HL-60/S4 treated with phorbol 12-myristate 13-acetate at 8.2 ng/mL for 4 days and 3 days (cell line): ENCODE results near the gene APC2.
"Not testable (repeated sequence)": the region's sequence is repeated elsewhere in the genome, so short reads cannot be mapped to it uniquely, and the experiment has no call there.

ENCODE experiments used
- in situ Hi-C: fragments of 300-500 bp; cut with MboI; formaldehyde crosslinking; loops from 2 replicates; pipeline ENCODE4 v1.15.0; 2022; ENCODE audit warnings: low sequenced_read_pairs

Gene APC2

DNA sequence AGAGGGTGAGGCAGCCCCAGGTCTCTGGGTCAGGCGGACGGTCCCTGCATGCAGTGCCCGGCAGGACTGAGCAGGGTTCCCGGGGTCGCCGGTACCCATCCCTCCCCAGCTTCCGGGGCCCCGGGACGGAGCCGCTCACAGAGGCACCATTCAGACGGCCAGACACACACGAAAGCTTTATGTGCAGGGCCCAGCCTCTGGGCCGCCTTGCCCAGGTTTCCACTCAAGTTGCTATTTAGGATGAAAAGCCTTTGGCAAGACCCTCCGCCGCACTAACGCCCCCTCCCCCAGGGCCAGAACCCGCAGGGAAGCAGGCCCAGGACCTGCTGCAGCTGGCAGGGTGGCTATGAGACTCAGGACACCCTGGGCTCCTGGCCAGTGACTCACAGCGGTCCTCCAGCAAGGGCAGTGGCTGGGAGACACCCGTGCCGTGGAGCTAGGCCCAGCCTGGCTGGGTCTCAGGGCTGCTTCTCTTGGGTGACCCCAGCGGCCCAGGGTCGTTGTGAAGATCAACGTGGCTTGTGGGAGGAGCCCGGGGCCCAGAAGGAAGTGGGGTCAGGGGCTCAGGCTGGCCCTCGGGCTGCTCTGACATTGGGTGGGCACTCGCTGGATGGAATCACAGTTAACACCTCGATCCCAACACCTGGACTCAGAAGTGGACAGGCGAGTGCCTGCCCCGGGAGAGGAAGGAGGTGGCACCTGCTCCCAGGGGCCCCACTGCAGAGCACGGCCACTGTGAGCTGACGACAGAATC, 24.3 kb downstream of the APC2 start:
- in situ Hi-C loops: no loop called here

DNA sequence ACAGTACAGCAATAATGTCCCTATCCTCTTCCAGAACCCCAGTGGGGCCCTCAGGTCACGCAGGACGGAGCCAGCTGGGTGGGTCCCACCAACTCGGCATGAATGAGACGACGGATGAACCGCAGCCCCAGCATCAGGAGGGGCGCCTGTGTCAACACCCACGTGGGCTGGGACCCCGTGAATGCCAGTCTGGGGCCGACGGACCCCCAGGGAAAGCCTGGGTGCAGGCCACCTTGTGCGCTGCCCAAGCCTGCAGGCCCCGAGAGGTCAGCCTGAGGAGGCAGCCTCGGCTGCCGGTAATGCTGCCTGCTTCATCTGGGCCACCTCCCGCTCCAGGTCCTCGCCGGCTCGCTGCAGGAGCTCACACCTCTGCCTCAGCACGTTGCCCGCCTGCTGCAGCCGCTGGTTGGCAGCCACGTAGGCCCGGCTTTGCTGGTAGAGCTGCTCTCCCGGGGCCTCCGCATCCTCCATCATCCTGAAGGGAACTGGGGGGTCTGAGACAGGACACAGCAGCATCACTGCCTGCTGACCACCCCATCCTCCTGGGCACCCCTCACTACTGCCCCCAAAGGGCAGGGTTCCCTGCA, 24.9 kb downstream of the APC2 start:
- in situ Hi-C loops: no loop called here

DNA sequence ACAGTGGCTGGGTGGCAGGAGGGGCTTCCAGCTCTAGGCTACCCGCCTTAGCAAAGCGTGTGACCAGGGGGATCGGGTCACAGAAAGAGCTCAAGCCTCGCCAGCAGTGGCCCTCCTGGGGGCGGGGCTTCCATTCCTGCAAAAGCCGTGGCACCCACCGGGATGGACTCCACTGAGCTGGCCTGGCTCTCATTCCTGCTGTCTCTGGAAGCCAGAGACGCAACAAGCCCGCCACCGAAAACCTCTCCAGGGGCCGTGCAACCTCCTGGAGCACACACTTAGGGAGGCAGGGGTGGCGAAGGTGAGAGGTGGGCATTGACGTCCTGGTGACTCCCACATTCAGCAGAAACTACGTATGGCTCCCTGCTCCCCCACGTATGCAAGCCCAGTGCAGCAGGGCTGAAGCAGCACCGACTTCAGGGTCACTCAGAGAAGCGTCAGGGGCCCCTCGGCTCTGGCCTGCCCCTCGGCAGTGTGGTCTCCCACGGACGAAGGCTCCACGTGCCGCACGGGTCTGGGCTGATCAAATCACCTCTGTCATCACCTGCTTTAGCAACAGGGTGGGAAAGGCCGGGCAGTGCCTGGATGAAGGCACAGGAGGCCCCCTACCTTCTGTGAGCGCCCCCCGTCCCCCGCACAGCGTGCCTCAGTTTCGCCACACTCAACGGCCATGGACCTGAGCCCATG, 26.0 kb downstream of the APC2 start:
- in situ Hi-C loops: no loop called here

DNA sequence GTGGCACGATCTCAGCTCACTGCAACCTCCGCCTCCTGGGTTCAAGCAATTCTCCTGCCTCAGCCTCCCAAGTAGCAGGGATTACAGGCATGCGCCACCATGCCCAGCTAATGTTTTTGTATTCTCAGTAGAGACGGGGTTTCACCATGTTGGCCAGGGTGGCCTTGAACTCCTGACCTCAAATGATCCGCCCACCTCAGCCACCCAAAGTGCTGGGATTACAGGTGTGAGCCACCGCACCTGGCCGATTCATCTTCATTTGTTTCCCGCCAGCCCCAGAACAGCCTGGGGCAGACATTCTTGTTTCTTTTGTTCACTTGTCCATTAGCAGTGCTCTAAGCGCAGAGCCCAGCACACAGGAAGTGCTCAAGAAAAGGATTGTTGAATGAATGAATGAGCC, 27.1 kb downstream of the APC2 start:
- in situ Hi-C loops: not testable (repeated sequence)

DNA sequence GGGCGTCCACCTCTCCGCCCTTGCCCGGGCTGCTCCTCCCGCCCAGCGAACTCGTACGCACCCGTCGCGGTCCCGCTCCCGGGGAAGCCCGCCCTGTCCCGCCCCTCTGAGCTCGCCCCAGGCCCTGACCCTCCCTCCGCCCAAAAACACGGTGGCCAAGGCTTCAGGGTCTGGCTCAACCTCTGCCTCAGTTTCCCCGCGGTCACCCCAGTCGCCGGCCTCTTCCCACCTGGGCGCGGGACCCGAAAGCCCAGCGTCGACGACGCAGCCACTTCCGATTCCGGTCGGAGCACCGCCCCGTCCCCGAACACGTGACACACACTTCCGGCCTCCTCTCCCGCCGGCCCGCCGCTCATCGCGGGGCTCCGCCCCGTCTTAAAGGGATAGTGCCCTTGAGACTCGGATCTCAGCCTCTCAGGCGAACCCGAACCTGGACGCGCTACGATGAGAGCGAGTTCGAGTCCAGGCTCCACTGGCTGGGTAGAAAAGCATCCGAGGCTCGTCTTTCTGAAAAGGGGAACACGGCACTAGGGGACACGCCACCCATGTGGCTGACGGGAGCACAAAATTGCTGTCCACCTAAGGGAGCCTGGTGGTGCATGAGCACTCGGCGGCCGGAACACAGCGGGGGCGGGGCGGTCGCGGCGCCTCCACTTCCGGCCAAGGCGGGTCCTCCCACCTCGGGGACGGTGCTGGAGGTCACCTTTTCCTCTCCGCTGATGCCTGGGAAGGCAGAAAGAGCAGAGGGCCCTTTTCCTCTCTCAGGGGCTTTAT, 29.2 kb downstream of the APC2 start, which contains the start of gene C19orf25:
C19orf25 (minus strand) TSS at position 282 of the 774 bp plus-strand sequence. CDS start 312 bp downstream, outside the sequence.
- in situ Hi-C loops: no loop called here

DNA sequence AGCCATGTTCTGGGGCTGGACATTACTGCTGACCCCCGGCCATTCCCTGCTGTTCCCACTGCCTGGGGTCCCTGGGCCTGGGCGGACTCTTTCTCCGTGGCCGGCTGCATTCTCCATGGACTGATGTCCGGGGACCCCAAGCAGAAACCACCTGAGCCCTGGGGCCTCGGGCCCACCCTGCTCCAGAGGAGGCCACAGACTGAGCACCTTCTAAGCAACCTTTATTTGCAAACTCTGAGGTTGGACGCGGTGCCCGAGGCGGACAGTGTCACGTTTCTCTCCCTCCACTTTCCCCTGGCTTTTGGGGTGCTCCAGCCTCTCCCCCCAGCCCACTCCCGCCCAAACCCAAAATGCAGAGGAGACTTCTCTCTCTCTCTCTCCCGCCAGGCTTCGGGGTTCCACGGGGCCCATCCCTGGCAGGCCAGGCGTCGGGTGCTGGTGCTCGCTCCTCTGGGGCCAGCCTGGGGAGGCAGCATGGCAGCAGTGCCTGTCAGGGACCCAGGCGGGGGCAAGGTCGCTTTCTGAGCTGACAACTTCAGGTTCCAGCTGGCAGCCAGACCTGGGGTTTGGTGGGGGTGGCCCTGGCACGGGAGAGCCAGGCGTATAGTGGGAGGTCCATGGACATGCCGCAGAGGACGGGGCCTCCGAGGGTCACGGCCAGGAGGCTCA, 31.4 kb downstream of the APC2 start:
- in situ Hi-C loops: no loop called here

DNA sequence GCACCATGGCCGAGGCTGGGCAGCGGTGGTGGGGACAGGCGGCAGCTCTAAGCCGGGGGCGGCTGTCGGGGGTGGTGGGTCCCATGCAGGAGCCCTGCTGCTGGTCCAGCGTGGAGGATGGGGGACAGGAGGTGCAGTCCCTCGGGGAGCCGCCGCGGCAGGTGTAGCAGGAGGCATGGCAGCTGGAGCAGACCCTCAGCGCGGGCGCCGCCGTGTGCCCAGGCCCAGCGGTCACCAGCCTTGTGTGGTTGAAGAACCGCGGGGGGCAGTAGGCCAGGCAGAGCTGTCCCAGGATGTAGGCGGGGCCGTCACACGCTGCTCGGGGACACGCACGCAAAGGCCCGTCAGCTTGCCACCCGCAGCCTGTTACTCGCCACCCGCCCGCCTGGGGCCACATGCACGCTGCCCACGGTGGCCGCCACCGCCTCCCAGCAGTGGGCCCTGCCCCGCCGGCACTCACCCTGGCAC, 32.0 kb downstream of the APC2 start:
- in situ Hi-C loops: no loop called here

DNA sequence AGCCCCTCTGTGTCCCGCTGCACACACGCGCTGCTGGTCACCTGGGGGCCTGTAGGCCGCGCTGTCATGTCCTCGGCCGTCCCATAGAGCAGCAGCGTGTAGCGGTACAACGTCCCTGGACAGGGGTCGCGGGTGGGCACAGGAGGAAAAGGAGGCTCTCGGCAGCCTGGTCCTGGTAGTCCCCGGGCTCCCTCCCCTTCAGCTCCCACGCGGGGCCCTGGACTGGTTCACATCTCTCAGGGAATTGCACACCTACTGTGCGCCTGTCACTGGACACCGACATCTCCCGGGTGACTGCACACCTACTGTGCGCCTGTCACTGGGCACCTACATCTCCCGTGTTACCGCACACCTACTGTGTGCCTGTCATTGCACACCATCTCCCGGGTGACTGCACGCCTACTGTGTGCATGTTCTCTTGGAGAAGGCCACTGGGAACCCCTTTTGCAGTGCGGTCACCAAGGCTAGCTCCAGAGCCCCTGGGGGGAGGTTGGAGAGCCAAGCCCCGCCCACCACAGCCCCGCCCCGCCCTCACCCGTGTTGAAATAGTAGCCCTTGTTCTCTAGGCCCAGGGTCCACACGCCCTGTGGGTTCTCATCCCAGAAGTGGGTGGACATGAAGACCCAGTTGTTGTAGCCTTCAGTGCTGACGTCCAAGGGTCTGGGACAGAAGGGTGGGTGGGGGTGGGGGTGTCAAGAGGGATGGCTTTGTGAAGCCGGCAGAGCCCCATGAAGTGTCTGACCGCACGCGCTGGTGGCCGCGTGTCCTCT, 32.6 kb downstream of the APC2 start:
- in situ Hi-C loops: no loop called here

DNA sequence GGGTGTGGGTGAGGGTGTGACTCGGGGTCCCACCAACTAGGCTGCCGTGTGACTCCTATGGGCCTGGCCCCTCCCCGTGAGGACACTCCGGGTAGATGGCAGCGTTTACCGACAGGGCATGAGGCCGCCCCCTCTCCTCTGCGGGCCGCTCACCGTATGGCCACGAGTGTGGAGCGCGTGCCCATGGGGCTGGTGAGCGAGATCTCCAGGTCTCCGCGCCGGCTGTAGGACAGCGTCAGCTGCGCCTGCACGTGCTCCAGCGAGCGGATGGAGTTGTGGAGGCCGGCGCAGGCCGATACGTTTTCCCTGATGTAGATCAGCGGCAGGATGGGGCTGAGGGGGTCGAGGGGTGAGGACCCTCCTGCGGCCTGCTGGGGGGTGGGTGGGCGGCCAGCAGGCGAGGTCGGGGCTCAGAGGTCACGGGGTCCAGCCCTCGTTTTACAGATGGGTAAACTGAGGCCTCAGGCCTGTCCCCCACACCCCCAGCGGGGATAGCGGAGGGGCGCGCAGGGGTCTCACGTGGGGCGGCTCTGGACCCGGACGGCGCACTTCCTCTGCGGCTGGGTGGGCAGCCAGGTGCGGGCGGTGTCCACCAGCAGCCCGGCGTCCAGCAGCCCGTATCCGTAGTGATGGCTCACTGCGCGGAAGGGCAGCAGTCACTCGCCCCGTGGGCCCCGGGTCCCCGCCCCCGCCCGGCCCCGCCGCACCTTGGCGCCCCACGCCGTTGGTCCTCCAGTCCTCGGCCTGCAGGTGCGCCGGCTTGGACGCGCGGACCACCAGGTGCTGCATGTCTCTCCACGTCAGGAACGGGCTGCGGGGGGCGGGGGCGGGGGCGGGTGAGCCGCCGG, 33.4 kb downstream of the APC2 start:
- in situ Hi-C loops: no loop called here

DNA sequence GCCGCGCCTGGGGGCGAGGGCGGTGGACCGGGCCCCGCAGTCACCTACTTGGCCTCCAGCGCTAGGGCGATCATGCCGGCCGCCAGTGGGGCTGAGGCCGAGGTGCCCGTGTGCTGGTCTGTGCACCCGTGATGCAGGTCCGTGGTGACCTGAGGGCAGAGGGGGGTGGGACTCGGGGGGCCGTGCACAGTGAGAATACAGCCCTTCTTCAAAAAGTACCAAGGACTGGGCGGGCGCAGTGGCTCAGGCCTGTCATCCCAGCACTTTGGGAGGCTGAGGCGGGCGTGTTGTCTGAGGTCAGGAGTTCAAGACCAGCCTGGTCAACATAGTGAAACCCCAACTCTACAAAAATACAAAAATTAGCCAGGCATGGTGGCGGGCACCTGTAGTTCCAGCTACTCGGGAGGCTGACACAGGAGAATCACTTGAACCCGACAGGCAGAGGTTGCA, 34.1 kb downstream of the APC2 start:
- in situ Hi-C loops: no loop called here

DNA sequence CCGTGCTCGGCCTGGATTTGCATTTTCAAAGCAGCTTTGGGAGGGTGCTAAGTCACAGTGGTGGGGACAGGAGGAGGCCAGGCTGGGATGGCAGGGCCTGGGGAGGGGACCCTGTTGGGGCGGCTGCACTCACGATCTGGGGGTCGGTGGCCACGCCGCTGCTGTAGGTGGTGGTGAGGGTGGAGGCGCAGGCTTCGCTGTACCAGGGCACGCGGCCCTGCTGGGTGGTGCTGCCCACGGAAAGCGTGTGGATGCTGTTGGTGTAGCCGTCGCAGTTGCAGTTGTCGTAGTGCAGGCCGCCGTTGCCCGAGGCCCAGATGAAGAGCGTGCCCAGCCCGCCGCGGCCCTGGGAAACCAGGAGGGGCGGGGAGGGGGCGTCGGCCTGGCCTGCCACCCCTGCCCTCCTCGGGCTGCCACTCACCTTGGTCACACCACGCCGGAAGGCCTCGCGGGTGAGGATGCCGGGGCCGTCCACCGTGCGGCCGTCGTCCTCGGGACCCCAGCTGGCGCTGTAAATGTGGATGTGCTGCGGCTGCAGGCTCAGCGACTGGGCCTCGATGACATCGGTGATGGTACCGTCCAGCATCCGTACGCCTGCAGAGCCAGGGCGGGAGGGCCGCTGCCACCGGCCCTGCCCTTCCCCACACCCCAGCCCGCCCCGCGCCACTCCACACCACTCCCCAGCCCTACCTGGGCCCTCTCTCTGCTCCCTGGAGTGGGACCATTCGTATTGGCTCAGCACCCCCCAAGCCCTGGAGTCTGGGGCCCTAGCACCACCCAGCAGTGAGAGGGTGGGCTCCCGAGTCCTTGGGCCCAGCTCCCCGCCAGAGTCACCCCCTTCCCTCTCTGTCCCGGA, 37.0 kb downstream of the APC2 start:
- in situ Hi-C loops: no loop called here

DNA sequence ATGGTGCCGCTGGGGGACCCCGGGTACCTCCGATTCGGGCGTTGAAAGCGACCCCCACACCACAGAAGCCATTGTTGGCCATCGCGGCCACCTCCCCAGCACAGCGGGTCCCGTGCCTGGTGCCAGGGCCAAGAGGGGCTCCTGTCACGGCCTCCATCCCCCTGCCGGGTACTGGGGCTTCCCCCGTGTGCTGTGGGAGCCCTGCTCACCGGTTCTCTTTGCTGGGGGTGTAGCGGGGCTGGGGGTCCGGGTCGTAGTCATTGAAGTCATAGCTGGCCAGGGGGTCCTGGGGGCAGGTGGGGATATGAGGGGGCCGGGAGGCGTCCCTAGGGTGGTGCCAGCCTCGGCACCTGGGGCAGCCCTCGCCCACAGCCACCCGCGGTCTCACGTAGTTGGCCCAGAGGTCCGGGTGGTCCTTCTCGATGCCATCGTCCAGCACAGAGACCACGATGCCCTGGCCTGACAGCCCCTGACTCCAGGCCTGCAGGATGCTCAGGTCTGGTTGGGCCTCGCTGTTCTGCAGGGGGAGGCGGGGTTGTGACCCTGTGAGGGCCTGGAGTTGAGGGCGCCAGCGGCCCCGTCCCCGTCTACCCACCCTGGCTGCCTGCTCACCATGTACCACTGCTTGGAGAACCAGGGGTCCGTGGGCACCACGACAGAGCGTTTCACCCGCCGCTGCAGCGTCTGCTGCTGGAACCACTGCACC, 37.8 kb downstream of the APC2 start:
- in situ Hi-C loops: no loop called here

DNA sequence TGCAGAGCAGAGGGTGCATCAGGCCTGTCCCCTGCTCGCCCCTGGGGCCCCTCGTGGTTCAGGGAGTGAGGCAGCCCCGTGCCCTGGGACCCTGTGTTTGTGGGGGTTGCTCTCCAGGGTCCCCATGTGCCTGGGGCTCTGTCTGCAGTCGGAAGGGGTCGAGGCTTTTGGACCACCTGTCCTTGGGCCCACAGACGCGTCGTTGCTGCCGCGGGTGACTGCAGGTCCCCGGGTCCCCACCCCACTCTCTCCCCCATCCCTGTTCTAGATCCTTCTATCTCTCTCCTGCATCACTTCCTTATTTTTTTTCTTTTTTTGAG, 38.3 kb downstream of the APC2 start:
- in situ Hi-C loops: no loop called here

DNA sequence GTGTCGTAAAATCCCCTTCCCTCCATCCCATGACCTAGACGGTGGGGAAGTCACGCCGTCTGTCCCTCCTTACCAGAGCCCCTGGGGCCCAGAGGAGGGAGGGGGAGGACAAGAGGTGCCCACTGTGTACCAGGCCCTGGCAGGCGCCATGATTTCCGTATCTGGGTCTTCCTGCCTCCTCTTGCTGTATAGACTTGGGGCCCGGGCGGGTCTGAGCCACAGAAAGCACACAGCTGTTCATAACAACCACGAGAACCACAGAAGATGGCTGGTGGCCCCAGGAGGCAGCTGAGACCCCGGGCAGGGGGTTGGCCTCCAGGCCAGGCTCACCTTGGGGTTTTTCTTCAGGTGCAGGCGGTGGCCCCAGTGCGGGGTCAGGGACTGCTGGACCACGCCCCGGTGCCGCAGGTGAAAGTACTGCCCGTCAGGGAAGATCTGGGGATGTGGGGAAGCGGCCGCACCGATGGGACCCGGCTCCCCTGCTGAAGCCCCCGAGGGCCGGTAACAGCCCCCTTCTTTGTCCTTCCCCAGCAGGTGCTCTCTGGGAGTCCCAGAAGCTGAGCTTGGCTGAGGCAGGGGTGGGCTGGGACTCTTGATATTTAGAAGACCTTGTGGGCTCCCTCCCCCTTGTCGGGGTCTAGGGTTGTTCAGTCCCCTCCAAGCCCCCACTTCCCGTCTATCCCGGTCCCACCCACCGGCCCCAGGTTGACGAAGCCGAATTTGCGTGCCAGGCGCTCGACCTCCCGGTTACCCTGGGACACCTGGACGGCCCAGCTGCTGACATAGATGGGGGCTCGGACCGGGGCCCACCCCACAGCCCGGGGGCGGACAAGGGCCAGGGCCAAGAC, 39.8 kb downstream of the APC2 start:
- in situ Hi-C loops: no loop called here

DNA sequence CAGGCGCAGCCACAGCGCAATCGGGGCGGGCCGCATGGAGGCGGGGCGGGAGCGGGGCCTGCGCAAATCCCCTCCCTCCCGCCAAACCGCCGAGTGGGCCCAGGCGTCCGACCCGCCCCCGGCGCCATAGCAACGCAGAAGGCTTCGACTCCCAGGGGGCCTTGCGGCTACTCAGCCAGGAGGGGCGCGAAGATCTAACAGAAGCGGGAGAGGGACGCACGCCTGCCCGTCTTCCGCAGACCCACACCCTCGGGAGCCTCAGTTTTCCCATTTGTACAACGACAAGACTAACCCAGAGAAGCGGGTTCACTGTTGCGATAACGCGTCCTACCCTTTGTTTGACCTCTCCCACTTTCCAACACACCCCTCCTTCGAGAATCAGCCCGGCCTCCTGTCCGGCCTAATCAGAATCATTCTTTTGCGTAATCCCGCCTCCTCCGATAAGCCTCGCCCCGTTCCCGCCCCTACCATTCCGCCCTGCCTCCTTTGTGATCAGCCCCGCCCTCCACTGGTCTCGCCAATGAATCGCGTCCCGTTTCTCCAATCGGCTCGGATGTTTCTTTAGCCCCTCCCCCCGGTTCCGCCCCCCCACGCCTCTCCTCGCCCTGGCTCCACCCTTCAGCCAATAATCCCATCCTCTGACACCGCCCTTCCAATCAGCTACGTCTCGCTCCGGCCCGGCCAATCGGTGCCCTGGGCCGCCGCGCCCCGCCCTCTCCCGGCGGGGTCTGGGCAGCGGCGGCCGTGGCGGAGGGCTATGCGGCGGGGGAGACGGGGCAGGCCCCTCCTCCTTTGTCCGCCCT, 40.6 kb downstream of the APC2 start, which contains the start of gene PCSK4:
PCSK4 (minus strand) TSS at position 40 of the 803 bp plus-strand sequence; CDS start at position 36, 4 bp downstream.
- in situ Hi-C loops: no loop called here
